GM21515 (cell line): ENCODE results near the gene IQSEC1.
"Not testable (repeated sequence)": the region's sequence is repeated elsewhere in the genome, so short reads cannot be mapped to it uniquely, and the experiment has no call there.

Experiments used
- ATAC-seq: cut with Tn5 transposase; IDR thresholded peaks from one replicate; pipeline ENCODE4 v1.9.1; 2021; ENCODE audit not compliant: unreplicated experiment

IQSEC1 gene

GRCh38 chr3:12853847-12854246 lies 219.4 kb downstream of the IQSEC1 start:
- ATAC-seq, result not testable (repeated sequence)

GRCh38 chr3:12852201-12852600 lies 221.0 kb downstream of the IQSEC1 start:
- ATAC-seq, result no peak
